Breast epithelium (tissue), 4 donors: ENCODE measurements around the gene KCNIP1. TPM values are rescaled to one million over a fixed set of nuclear protein-coding genes. Genes with fewer than 3 reads are reported as not detected.

Experiments
- DNase-seq, 2 donors: peaks; one replicate each; pipeline ENCODE4 v3.0.0-alpha.2; 2019; ENCODE audit warnings: low spot score in 2 of 2
- H3K27ac ChIP-seq, 2 donors: fragments of 200-600 bp; sonication (generic) in 1 of 2; one replicate each; pipeline ENCODE4 v1.5.1; 2016 to 2019; ENCODE audit warnings: mild to moderate bottlenecking in 1 of 2
- H3K27me3 ChIP-seq, 2 donors: fragments of 200-600 bp; sonication (generic) in 1 of 2; one replicate each; pipeline versions ENCODE4 v1.5.1 to v1.6.0; 2017 to 2019; ENCODE audit warnings: control low read depth in 1 of 2, mild to moderate bottlenecking in 1 of 2
- H3K36me3 ChIP-seq: fragments of 200-600 bp; one replicate; pipeline ENCODE4 v1.5.1; 2019
- H3K4me1 ChIP-seq, 2 donors: fragments of 200-600 bp; sonication (generic); one replicate each; pipeline ENCODE4 v1.5.1; 2016 to 2019; ENCODE audit warnings: control low read depth in 1 of 2
- H3K4me3 ChIP-seq, 3 donors: fragments of 200-600 bp; sonication (generic); 1 replicate in 2 of 3; 2 replicates in 1 of 3; pipeline ENCODE4 v1.5.1; 2016 to 2019; ENCODE audit warnings: mild to moderate bottlenecking in 3 of 3, moderate library complexity in 2 of 3
- H3K9me3 ChIP-seq, 2 donors: fragments of 200-600 bp; sonication (generic) in 1 of 2; one replicate each; pipeline ENCODE4 v1.5.1; 2016 to 2019; ENCODE audit warnings: control low read depth in 1 of 2
- CTCF ChIP-seq, 3 donors: fragments of 450-650 bp; IDR thresholded peaks; one replicate each; pipeline ENCODE4 v1.5.1; 2016 to 2017; ENCODE audit warnings: antibody characterized with exemption in 3 of 3, mild to moderate bottlenecking in 3 of 3, moderate library complexity in 3 of 3
- POLR2A ChIP-seq: fragments of 450-650 bp; IDR thresholded peaks from one replicate; pipeline ENCODE4 v1.6.1; 2016; ENCODE audit warnings: antibody characterized with exemption, mild to moderate bottlenecking, moderate library complexity
- POLR2AphosphoS5 ChIP-seq, 3 donors: sonication (generic); formaldehyde crosslinking; IDR thresholded peaks; one replicate each; pipeline ENCODE4 v1.6.1; 2017; ENCODE audit warnings: antibody characterized with exemption in 3 of 3
- intact Hi-C: fragments of 100-400 bp; cut with DNase I; formaldehyde crosslinking; loops from one replicate; pipeline ENCODE4 v1.15.1; 2023; ENCODE audit warnings: low total_unique reads
- total RNA-seq, 3 donors: library from RNA; depleted of rRNA; stranded (reverse); fragments of >200 nt; gene quantifications; one replicate each; pipeline ENCODE4 v1.1.0, GENCODE V29; 2016

Gene KCNIP1
- total RNA-seq, 3 donors from 2014 or later = 1.0 to 1.6 TPM; not detected in 1

- H3K4me1 ChIP-seq = no peaks in the 10 kb centered on the region
- no peak for TF ChIP-seq CTCF (IDR thresholded peaks at IDR 0.05)
- no peak for TF ChIP-seq POLR2AphosphoS5 (IDR thresholded peaks at IDR 0.05)
- no peak for TF ChIP-seq POLR2A
- H3K27me3 ChIP-seq = no peaks in the 10 kb centered on the region
- H3K27ac ChIP-seq = no peak overlapping the region
- H3K36me3 ChIP-seq = no peaks in the 10 kb centered on the region
- DNase-seq = no peak
- intact Hi-C loops = no loop called here
- no peaks in the 10 kb centered on the region for H3K9me3 ChIP-seq
- no peak overlapping the region for H3K4me3 ChIP-seq
These were observed 147.0 kb downstream of the KCNIP1 start for GRCh38 chr5:170650850-170651249.

- DNase-seq = no peak
- H3K4me3 ChIP-seq = no peak overlapping the region
- H3K27ac ChIP-seq = no peak overlapping the region
- H3K36me3 ChIP-seq = no peaks in the 10 kb centered on the region
- no peaks in the 10 kb centered on the region for H3K27me3 ChIP-seq
- intact Hi-C loops = no loop called here
- TF ChIP-seq POLR2AphosphoS5 (IDR thresholded peaks at IDR 0.05) (no peak), POLR2A (no peak), CTCF (IDR thresholded peaks at IDR 0.05) (no peak)
- H3K9me3 ChIP-seq = no peaks in the 10 kb centered on the region
- no peaks in the 10 kb centered on the region for H3K4me1 ChIP-seq
These were observed 147.9 kb downstream of the KCNIP1 start for GRCh38 chr5:170651604-170652277.

- intact Hi-C loops = loop anchor here (5.0 kb wide), 1 partner anchor 1058 kb away; no protein-coding TSS in a partner anchor
- TF ChIP-seq CTCF (IDR thresholded peaks at IDR 0.05) (no peak), POLR2AphosphoS5 (IDR thresholded peaks at IDR 0.05) (no peak), POLR2A (no peak)
- Histone ChIP-seq H3K9me3 (no peaks in the 10 kb centered on the region), H3K27me3 (no peaks in the 10 kb centered on the region), H3K36me3 (no peaks in the 10 kb centered on the region), H3K4me3 (no peak overlapping the region), H3K27ac (no peak overlapping the region), H3K4me1 (no peaks in the 10 kb centered on the region)
- no peak for DNase-seq
These were observed 151.7 kb downstream of the KCNIP1 start for GRCh38 chr5:170655476-170655875.

GRCh38 chr5:170655920-170656319 lies 152.1 kb downstream of the KCNIP1 start:
- Histone ChIP-seq H3K27ac (no peak overlapping the region), H3K27me3 (no peaks in the 10 kb centered on the region), H3K4me3 (no peak overlapping the region), H3K36me3 (no peaks in the 10 kb centered on the region), H3K9me3 (no peaks in the 10 kb centered on the region), H3K4me1 (no peaks in the 10 kb centered on the region)
- no peak for TF ChIP-seq POLR2A
- TF ChIP-seq POLR2AphosphoS5 (IDR thresholded peaks at IDR 0.05) = no peak
- TF ChIP-seq CTCF (IDR thresholded peaks at IDR 0.05) = no peak
- no peak for DNase-seq
- intact Hi-C loops = loop anchor here (5.0 kb wide), 1 partner anchor 1059 kb away; no protein-coding TSS in a partner anchor

- H3K4me3 ChIP-seq = no peak overlapping the region
- TF ChIP-seq POLR2AphosphoS5 (IDR thresholded peaks at IDR 0.05) (no peak), CTCF (IDR thresholded peaks at IDR 0.05) (no peak), POLR2A (no peak)
- no peaks in the 10 kb centered on the region for H3K9me3 ChIP-seq
- intact Hi-C loops = loop anchor here (5.0 kb wide), 1 partner anchor 1059 kb away; no protein-coding TSS in a partner anchor
- no peaks in the 10 kb centered on the region for H3K27me3 ChIP-seq
- no peaks in the 10 kb centered on the region for H3K4me1 ChIP-seq
- no peaks in the 10 kb centered on the region for H3K36me3 ChIP-seq
- no peak overlapping the region for H3K27ac ChIP-seq
- DNase-seq = no peak
These were observed 152.5 kb downstream of the KCNIP1 start for GRCh38 chr5:170656346-170656745.
